Adrenal gland (tissue), 5 donors: ENCODE data around the gene GPC6.

Experiments
- CTCF ChIP-seq, 6 experiments: fragments of 450-650 bp in 4 of 6; fragments of 200-600 bp in 2 of 6; sonication (generic) in 1 of 6; IDR thresholded peaks; 1 replicate in 5 of 6; 2 replicates in 1 of 6; pipeline versions ENCODE4 v1.5.1 to v1.8.0; 2016 to 2021; ENCODE audit warnings: antibody characterized with exemption in 6 of 6, mild to moderate bottlenecking in 2 of 6, moderate library complexity in 1 of 6
- POLR2A ChIP-seq, 2 donors: fragments of 450-650 bp; IDR thresholded peaks; one replicate each; pipeline ENCODE4 v1.6.1; 2017; ENCODE audit warnings: antibody characterized with exemption in 2 of 2, mild to moderate bottlenecking in 2 of 2, moderate library complexity in 1 of 2
- donor health status: DM: no; HTN: no; CAD: no.

GRCh38 chr13:93900731-93901130 is 674.1 kb downstream of the GPC6 start:
- TF ChIP-seq CTCF (IDR thresholded peaks at IDR 0.05) (no peak), POLR2A (IDR thresholded peaks at IDR 0.05) (no peak)
